ENCODE results near the gene RAB40C.

The RAB40C gene

DNA sequence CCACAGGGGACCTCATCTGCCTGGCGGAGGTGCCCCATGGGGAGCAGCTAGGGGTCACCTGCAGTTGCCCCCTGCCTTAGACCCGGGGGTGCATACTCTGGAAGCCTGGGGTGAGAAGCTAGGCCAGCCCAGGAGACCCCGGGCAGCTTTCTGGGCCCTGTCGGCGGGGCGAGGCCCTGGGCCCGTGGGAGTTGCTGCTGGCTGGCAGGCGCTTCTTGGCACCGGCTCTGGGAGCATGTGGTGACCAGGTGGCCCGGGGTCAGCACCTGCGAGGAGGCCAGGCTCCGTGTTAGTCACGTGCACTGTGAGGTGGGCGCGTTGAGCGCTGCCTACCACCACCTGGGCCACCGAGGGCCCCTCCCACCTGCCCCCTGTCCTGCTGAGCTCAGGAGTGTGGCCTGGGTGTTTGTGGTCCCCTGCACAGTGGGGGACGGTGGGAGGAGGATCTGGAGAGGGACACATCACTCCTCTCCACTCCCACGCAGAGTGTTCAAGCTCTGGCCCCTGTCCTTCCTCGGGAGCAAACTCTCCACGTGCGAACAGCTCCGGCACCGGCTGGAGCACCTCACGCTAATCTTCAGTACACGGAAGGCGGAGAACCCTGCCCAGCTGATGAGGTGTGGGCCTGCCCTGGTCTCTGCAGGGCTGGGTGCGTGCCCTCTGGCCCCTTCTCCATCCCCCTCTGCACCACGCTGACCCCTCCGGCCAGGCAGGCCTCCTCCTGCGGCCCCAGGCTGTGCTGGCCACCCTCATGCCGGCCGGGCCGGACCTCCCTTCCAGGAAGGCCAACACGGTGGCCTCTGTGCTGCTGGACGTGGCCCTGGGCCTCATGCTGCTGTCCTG lies 14.3 kb upstream of the RAB40C start:
- no peak for TF ChIP-seq POLR2A (IDR thresholded peaks at IDR 0.05; ENCODE audit: low read depth, low read length)
- no peak for FAIRE-seq
- DNase-seq (ENCODE audit: insufficient read length, low spot score), result no peak

DNA sequence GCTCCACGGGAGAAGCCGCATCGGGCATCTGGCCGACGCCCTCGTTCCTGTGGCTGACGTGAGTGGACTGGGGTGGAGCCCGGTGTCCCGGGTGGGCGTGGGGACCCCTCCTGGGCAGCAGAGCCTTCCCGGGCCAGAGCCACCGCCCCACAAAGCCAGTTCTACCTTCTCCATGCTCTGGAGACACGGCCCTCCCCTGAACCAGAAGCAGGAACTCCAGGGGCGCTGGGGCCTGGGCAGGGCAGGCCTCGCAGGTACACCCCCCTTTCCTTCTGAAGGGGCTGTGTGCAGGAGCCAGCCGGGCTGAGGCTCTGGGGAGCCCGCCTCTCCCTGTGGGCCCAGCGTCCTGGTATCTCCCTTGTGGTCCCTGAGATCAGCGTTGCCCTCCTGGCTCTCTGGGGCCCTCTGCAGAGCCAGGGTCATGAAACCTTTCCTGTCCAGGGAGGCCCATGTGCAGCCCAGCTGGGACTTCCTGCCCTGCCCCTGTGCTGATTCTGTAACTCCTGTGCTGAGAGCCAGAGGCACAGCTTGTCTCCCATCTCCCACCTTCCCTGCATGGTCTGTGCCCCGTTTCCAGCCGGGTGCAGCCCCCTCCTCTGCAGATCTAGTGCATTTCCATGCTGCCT lies 13.6 kb upstream of the RAB40C start:
- TF ChIP-seq POLR2A (IDR thresholded peaks at IDR 0.05; ENCODE audit: low read depth, low read length), result no peak
- FAIRE-seq, result no peak

DNA sequence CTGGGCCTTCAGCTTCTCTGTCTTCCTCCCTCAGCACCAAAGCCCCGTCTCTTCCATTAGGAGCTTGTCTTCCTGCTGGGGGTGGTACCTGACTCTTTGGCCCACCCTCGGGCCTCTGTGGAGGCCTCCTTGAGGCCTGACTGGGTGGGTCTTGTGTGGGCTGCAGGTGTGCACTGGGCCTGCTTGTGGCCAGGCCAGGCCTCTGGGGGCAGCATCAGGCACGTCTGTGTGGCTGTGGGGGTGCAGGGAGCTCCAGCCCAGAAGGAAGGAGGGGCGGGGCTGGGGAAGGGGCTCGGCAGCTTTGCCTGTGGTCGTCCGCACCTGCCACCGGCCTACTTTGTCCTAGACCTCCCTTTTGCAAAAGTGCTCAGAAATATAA lies 13.1 kb upstream of the RAB40C start:
- no peak for DNase-seq (ENCODE audit: insufficient read length, low spot score)
- TF ChIP-seq POLR2A (IDR thresholded peaks at IDR 0.05; ENCODE audit: low read depth, low read length), result no peak
- FAIRE-seq, result no peak

More for the DNA sequence above, 13.6 kb upstream of the RAB40C start:
- DNase-seq (ENCODE audit: insufficient read length, low spot score), result no peak

DNA sequence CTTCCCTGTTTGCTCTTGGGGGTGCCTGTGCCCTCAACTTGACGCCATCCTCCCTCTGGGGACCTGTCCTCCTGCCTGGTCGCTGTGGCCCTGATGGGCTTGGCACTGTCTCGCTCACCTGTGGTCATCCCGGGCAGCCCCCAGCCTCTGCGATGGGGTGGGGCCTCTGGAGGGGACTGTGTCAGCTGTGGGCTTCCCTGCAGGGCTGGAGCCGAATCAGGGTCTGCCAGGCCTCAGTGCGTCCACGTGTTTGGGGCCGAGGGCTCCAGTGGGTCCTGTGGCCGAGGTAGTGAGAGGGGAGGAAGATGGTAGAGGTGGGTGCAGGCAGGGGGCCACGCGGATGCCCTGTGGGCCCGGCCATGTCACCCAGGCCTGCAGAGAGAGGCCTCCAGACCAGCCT lies 12.1 kb upstream of the RAB40C start:
- DNase-seq (ENCODE audit: insufficient read length, low spot score) (no peak), FAIRE-seq (no peak)
- no peak for TF ChIP-seq POLR2A (IDR thresholded peaks at IDR 0.05; ENCODE audit: low read depth, low read length)

DNA sequence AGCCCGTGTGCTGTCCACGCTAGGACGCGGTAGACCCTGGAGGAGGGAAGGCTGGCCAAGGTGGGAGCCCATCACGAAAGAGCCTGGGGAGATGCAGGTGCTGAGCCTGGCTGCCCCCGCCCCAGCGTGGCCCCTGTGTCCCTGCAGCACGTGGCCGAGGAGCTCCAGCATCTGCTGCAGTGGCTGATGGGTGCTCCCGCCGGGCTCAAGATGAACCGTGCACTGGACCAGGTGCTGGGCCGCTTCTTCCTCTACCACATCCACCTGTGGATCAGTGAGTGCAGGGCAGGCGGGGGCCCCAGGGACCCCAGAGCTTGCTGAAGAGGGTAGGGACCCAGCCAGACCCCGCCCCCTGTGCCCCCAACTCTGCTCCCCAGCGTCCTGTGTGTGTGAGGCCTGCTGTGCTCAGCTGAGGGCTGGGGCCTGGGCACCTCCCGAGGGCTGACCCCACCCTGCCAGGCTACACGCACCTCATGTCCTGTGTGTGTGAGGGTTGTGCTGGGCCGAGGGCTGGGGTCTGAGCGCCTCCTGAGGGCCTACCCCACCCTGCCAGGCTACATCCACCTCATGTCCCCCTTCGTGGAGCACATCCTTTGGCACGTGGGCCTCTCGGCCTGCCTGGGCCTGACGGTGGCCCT lies 11.5 kb upstream of the RAB40C start:
- FAIRE-seq, result no peak
- no peak for DNase-seq (ENCODE audit: insufficient read length, low spot score)
- TF ChIP-seq POLR2A (IDR thresholded peaks at IDR 0.05; ENCODE audit: low read depth, low read length), result no peak

DNA sequence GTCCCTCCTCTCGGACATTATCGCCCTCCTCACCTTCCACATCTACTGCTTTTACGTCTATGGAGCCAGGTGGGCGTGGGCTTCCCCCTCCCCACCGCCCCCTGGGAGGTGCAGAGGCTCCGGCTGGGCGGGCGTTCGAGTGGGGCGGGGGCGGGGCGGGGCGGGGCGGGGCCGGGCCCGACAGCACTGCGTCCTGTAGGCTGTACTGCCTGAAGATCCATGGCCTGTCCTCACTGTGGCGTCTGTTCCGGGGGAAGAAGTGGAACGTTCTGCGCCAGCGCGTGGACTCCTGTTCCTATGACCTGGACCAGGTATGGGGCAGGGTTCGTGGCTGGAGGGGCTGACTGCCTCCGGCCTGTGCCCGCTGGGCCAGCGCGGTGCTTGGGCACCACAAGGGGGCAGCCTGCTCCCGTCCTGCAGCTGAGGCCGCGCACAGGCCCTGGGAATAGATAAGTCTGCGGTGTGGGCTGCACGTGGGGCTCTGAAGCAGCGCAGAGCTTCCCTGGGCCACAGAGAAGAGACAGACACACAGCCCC lies 10.9 kb upstream of the RAB40C start:
- no peak for DNase-seq (ENCODE audit: insufficient read length, low spot score)
- no peak for FAIRE-seq

DNA sequence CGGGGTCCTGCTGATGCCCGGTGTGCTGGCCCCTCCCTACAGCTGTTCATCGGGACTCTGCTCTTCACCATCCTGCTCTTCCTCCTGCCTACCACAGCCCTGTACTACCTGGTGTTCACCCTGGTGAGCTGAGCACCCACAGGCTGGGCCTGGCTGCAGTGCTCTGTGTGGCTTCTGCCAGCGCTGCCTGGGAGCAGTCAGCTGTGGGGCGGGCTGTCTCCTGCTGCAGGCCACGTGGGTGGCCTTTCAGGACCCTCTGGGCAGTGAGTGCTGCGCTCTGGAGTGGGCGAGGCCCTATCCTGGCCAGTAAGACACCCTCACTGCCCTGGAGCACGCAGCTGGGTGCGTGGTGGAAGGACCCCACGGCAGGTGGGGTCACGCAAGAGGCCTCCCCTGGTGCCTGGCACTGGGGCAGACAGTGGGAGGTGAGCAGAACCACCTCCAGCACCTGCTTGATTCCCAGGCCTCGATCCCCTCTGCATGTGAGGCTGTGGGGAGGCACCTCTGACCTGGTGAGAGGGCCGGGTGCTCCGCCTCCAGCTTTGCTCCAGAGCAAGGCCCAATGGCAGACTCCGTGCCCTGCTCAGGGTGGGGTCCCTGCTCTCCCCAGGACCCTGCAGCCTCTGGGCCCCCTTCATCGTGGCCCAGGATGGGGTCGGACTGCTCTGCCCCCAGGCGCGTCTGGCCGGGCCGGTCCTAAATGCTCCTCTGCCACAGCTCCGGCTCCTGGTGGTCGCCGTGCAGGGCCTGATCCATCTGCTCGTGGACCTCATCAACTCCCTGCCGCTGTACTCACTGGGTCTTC lies 9.5 kb upstream of the RAB40C start:
- no peak for TF ChIP-seq POLR2A (IDR thresholded peaks at IDR 0.05; ENCODE audit: low read depth, low read length)
- DNase-seq (ENCODE audit: insufficient read length, low spot score) (no peak), FAIRE-seq (no peak)

More for the DNA sequence above, 10.9 kb upstream of the RAB40C start:
- TF ChIP-seq POLR2A (IDR thresholded peaks at IDR 0.05; ENCODE audit: low read depth, low read length), result no peak

DNA sequence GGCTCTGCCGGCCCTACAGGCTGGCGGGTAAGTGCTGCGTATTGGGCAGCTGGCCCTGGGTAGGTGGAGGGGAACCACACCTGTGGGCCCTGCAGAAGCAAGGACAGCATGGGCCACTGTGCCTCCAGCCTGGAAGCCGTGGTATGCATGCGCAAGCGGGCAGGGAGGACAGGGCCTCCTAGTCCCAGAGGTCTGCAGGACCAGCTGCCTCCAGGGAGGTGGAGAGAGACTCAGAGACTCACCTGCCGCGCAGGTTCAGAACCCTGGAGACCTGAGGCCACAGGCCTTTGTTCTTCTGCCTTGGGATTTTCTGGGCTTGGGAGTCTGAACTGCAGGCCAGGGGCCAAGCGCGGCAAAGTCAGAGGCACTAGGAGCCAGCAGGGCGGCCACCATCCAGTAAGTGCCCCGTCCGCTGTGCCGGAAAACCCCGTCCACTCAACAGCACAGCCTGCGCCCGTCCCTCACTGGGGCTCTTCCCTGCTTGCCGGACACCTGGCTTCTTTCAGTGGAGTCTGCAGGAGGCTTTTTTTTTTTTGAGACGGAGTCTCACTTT lies 8.8 kb upstream of the RAB40C start:
- no peak for TF ChIP-seq POLR2A (IDR thresholded peaks at IDR 0.05; ENCODE audit: low read depth, low read length)
- no peak for FAIRE-seq
- DNase-seq (ENCODE audit: insufficient read length, low spot score), result no peak

DNA sequence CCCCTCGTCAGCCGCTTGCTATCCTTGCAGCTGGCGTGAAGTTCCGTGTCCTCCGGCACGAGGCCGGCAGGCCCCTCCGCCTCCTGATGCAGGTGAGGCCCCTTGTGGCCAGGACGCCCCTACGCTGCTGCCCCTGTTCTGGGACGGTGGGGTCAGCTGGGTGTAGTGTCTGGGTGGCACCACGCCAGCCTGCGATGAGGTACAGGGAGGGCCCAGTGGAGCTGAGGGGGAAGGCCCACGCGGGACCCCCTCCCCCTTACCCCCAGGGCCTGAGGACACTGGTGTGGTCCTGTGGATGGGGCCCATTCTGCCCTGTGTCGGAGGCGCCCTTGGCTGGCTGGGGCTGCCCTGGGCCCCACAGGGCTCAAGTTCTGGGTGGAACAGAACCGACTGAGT lies 7.7 kb upstream of the RAB40C start:
- DNase-seq (ENCODE audit: insufficient read length, low spot score), result no peak
- no peak for TF ChIP-seq POLR2A (IDR thresholded peaks at IDR 0.05; ENCODE audit: low read depth, low read length)
- no peak for FAIRE-seq

DNA sequence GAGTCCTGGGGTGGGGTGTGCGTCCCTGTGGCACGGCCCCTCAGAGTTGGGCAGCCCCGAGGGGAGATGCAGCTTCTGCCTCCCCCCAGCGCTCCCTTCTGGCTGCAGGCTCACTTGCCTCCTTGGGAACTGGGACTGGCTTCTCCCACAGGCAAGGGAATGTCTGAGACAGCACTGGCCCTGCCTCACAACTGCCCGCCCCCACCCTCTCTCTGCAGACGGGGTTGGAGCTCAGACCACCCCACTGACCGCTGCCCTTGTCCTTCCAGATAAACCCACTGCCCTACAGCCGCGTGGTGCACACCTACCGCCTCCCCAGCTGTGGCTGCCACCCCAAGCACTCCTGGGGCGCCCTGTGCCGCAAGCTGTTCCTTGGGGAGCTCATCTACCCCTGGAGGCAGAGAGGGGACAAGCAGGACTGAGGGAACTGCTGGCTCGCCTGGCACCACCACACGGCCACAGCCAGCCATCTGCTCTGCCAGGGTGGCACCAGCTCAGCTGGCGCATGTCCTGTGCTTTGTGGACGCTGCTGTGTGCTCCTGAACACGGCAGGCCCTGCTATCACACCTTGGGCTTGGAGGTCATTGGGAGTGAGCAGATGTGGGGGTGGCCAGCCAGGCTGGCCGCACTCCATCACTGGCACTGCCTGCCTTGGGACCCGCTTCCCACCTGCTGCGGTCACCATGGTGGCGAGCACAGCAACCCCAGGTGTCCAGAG lies 7.1 kb upstream of the RAB40C start:
- TF ChIP-seq POLR2A (IDR thresholded peaks at IDR 0.05; ENCODE audit: low read depth, low read length), result no peak
- no peak for FAIRE-seq
- no peak for DNase-seq (ENCODE audit: insufficient read length, low spot score)

DNA sequence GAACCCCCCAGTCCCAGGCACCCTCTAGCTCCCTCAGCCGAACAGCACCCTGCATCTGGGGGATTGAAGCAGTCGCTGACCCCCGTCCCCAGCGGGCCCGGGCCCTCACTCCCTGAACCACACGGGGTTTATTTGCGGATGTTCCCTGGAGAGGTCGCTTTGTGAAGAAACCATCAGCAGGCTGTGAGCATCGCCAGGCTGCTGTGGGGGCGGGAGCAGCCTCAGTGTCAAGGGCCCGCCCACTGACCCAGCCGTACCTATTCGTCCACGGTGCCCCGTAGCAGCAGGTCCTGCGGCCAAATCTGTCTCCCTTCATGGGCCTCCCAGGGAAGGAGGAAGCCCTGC lies 6.4 kb upstream of the RAB40C start:
- TF ChIP-seq POLR2A (IDR thresholded peaks at IDR 0.05; ENCODE audit: low read depth, low read length), result no peak
- DNase-seq (ENCODE audit: insufficient read length, low spot score), result no peak
- FAIRE-seq, result no peak

DNA sequence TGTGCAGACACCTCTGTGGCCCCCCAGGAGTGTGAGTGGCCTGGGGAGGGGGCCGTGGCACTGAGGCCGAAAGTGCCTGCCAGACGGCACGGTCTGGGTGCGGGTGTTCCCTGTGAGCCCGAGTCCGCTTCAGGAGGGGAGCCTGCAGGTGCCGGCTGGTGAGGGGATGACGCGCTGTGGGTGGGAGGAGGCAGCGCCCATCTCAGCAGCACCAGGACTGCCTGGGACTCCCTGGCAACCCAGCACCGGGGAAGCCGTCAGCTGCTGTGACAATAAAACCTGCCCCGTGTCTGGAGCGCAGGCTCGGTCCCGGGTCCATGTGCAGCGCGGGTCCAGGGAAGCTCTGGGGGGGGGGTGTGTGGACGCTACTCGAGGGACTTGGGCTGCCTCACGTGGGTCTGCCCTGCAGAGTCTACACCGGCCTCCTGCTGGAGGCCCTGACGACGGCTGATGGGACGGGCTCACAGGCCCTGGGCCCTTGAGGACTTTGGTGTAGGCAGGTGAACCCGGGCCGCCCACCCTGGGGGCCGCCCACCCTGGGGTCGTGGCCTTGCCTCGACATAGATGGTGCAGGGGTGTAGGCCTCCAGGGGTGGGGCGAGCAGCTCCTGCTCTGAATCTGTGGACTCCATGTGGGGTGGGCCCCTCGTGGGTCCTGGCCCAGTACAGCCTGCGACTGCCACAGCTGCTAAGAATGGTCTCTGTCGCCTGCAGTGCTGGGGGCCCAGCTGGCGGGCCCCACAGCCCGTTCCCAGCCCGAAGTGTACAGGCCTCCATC lies 5.9 kb upstream of the RAB40C start:
- no peak for TF ChIP-seq POLR2A (IDR thresholded peaks at IDR 0.05; ENCODE audit: low read depth, low read length)
- FAIRE-seq, result no peak
- no peak for DNase-seq (ENCODE audit: insufficient read length, low spot score)

Data from H54 (cell line).